SK-N-SH treated with all-trans-retinoic acid at 6 μM for 48 hours (cell line): ENCODE data around the gene MAN1A1.

Experiments
- ATAC-seq: fragments of 200-7000 bp; cut with Tn5 transposase; 3 replicates; pipeline ENCODE4 v1.9.1; 2020; ENCODE audit warnings: mild to moderate bottlenecking, moderate library complexity
- ARNTL ChIP-seq: fragments of 450-650 bp; formaldehyde crosslinking; IDR thresholded peaks from 2 replicates; pipeline ENCODE4 v1.5.0; 2020; ENCODE audit warnings: low read depth, mild to moderate bottlenecking, moderate library complexity, borderline replicate concordance
- BACH2 ChIP-seq: fragments of 250-450 bp; sonication (Bioruptor Pico); IDR thresholded peaks from 2 replicates; pipeline ENCODE4 v1.9.0; 2021; ENCODE audit warnings: mild to moderate bottlenecking, borderline replicate concordance
- CSDC2 ChIP-seq: fragments of 250-450 bp; sonication (Bioruptor Pico); IDR thresholded peaks from 2 replicates; pipeline ENCODE4 v1.5.0; 2020; ENCODE audit warnings: mild to moderate bottlenecking, moderate library complexity
- GLIS3 ChIP-seq: fragments of 250-450 bp; sonication (Bioruptor Pico); IDR thresholded peaks from 2 replicates; pipeline ENCODE4 v1.5.0; 2020; ENCODE audit warnings: mild to moderate bottlenecking, moderate library complexity
- ISL1 ChIP-seq: fragments of 250-450 bp; sonication (Bioruptor Pico); IDR thresholded peaks from 2 replicates; pipeline ENCODE4 v2.1.2; 2022; ENCODE audit warnings: mild to moderate bottlenecking, moderate library complexity
- OSR1 ChIP-seq: fragments of 250-450 bp; sonication (Bioruptor Pico); IDR thresholded peaks from 2 replicates; pipeline ENCODE4 v1.8.0; 2022; ENCODE audit warnings: moderate library complexity, mild to moderate bottlenecking, inconsistent platforms
- PPARA ChIP-seq: fragments of 250-450 bp; sonication (Bioruptor Pico); IDR thresholded peaks from 2 replicates; pipeline ENCODE4 v1.5.0; 2020; ENCODE audit warnings: mild to moderate bottlenecking, borderline replicate concordance
- RARB ChIP-seq: fragments of 250-450 bp; sonication (Bioruptor Pico); IDR thresholded peaks from 2 replicates; pipeline ENCODE4 v1.8.0; 2021; ENCODE audit warnings: mild to moderate bottlenecking, moderate library complexity
- SNAI2 ChIP-seq: fragments of 250-450 bp; sonication (Bioruptor Pico); IDR thresholded peaks from 2 replicates; pipeline ENCODE4 v1.5.0; 2020; ENCODE audit warnings: mild to moderate bottlenecking, moderate library complexity
- TCF4 ChIP-seq: fragments of 250-450 bp; sonication (Bioruptor Pico); IDR thresholded peaks from 2 replicates; pipeline ENCODE4 v1.8.0; 2021; ENCODE audit warnings: mild to moderate bottlenecking, moderate library complexity, borderline replicate concordance
- TOX ChIP-seq: fragments of 250-450 bp; sonication (Bioruptor Pico); IDR thresholded peaks from 2 replicates; pipeline ENCODE4 v1.8.0; 2021; ENCODE audit warnings: mild to moderate bottlenecking, moderate library complexity, borderline replicate concordance
- ZC3H10 ChIP-seq: fragments of 250-450 bp; sonication (Bioruptor Pico); IDR thresholded peaks from 2 replicates; pipeline ENCODE4 v1.5.1; 2021; ENCODE audit warnings: mild to moderate bottlenecking, moderate library complexity
- ZFP3 ChIP-seq: fragments of 250-450 bp; sonication (Bioruptor Pico); IDR thresholded peaks from 2 replicates; pipeline ENCODE4 v1.5.0; 2020; ENCODE audit warnings: mild to moderate bottlenecking, moderate library complexity
- ZFP30 ChIP-seq: fragments of 450-650 bp; formaldehyde crosslinking; IDR thresholded peaks from 2 replicates; pipeline ENCODE4 v1.5.0; 2022; ENCODE audit warnings: mild to moderate bottlenecking, moderate library complexity
- ZNF565 ChIP-seq: fragments of 450-650 bp; formaldehyde crosslinking; conservative IDR thresholded peaks from 2 replicates; pipeline ENCODE4 v1.5.0; 2020; ENCODE audit warnings: low read depth, mild to moderate bottlenecking, moderate library complexity
- ZNF70 ChIP-seq: fragments of 450-650 bp; formaldehyde crosslinking; IDR thresholded peaks from 2 replicates; pipeline ENCODE4 v1.5.0; 2020; ENCODE audit warnings: mild to moderate bottlenecking, moderate library complexity
- ZNF8 ChIP-seq: fragments of 450-650 bp; formaldehyde crosslinking; IDR thresholded peaks from 2 replicates; pipeline ENCODE4 v1.5.0; 2020; ENCODE audit warnings: mild to moderate bottlenecking, moderate library complexity
- TF ChIP-seq, protein P1 (sequence below): fragments of 250-450 bp; sonication (Bioruptor Pico); IDR thresholded peaks from 2 replicates; pipeline ENCODE4 v1.5.1; 2020; ENCODE audit warnings: low read depth, mild to moderate bottlenecking, moderate library complexity
- TF ChIP-seq, protein P2 (sequence below): fragments of 250-450 bp; sonication (Bioruptor Pico); IDR thresholded peaks from 2 replicates; pipeline ENCODE4 v1.5.1; 2021; ENCODE audit warnings: mild to moderate bottlenecking, moderate library complexity
- TF ChIP-seq, protein P3 (sequence below): fragments of 250-450 bp; sonication (Bioruptor Pico); IDR thresholded peaks from 2 replicates; pipeline ENCODE4 v1.5.0; 2020; ENCODE audit warnings: mild to moderate bottlenecking, moderate library complexity
- TF ChIP-seq, protein P4 (sequence below): fragments of 250-450 bp; sonication (Bioruptor Pico); IDR thresholded peaks from 2 replicates; pipeline ENCODE4 v1.8.0; 2021; ENCODE audit warnings: low read depth, mild to moderate bottlenecking, moderate library complexity, borderline replicate concordance
- TF ChIP-seq, protein P5 (sequence below): fragments of 250-450 bp; sonication (Bioruptor Pico); IDR thresholded peaks from 2 replicates; pipeline ENCODE4 v1.8.0; 2020; ENCODE audit warnings: mild to moderate bottlenecking, moderate library complexity, borderline replicate concordance

Gene MAN1A1

DNA sequence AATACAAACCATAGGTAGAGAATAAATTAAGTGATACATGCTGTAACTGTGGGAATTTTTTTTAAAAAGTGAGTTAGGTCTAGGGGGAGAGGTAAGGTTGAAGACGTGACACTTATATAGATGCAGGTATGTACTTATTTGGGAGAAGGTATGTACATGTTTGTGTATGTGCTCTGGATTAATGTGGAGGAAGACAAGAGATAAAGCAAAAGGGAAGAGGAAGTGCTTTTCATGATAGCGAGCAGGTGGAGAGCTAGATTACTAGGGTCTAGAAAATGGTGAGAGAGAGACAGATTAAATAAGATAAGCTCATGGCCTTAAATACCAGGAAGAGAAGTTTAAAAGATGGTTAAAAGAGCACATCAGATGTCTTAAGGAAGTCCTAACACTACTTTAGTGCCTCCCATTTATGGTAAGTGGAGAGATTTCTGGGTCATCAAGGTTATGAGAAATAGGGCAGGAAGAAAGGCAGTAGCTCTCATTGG lies 92.5 kb downstream of the MAN1A1 start:
- TF ChIP-seq CSDC2 (no peak), OSR1 (CRISPR knock-in tag) (no peak), SNAI2 (CRISPR knock-in tag) (no peak), TCF4 (no peak), ZFP30 (CRISPR knock-in tag) (no peak), ZC3H10 (CRISPR knock-in tag) (no peak), GLIS3 (CRISPR knock-in tag) (no peak), ZNF565 (CRISPR knock-in tag) (no peak), ZFP3 (no peak), TOX (CRISPR knock-in tag) (no peak), ZNF8 (CRISPR knock-in tag) (no peak), RARB (no peak)
- TF ChIP-seq, protein P1, sequence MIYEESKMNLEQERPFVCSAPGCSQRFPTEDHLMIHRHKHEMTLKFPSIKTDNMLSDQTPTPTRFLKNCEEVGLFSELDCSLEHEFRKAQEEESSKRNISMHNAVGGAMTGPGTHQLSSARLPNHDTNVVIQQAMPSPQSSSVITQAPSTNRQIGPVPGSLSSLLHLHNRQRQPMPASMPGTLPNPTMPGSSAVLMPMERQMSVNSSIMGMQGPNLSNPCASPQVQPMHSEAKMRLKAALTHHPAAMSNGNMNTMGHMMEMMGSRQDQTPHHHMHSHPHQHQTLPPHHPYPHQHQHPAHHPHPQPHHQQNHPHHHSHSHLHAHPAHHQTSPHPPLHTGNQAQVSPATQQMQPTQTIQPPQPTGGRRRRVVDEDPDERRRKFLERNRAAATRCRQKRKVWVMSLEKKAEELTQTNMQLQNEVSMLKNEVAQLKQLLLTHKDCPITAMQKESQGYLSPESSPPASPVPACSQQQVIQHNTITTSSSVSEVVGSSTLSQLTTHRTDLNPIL (CRISPR knock-in tag), result no peak
- TF ChIP-seq, protein P2, sequence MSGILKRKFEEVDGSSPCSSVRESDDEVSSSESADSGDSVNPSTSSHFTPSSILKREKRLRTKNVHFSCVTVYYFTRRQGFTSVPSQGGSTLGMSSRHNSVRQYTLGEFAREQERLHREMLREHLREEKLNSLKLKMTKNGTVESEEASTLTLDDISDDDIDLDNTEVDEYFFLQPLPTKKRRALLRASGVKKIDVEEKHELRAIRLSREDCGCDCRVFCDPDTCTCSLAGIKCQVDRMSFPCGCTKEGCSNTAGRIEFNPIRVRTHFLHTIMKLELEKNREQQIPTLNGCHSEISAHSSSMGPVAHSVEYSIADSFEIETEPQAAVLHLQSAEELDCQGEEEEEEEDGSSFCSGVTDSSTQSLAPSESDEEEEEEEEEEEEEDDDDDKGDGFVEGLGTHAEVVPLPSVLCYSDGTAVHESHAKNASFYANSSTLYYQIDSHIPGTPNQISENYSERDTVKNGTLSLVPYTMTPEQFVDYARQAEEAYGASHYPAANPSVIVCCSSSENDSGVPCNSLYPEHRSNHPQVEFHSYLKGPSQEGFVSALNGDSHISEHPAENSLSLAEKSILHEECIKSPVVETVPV (CRISPR knock-in tag), result no peak
- TF ChIP-seq, protein P3, sequence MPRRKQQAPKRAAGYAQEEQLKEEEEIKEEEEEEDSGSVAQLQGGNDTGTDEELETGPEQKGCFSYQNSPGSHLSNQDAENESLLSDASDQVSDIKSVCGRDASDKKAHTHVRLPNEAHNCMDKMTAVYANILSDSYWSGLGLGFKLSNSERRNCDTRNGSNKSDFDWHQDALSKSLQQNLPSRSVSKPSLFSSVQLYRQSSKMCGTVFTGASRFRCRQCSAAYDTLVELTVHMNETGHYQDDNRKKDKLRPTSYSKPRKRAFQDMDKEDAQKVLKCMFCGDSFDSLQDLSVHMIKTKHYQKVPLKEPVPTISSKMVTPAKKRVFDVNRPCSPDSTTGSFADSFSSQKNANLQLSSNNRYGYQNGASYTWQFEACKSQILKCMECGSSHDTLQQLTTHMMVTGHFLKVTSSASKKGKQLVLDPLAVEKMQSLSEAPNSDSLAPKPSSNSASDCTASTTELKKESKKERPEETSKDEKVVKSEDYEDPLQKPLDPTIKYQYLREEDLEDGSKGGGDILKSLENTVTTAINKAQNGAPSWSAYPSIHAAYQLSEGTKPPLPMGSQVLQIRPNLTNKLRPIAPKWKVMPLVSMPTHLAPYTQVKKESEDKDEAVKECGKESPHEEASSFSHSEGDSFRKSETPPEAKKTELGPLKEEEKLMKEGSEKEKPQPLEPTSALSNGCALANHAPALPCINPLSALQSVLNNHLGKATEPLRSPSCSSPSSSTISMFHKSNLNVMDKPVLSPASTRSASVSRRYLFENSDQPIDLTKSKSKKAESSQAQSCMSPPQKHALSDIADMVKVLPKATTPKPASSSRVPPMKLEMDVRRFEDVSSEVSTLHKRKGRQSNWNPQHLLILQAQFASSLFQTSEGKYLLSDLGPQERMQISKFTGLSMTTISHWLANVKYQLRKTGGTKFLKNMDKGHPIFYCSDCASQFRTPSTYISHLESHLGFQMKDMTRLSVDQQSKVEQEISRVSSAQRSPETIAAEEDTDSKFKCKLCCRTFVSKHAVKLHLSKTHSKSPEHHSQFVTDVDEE, result no peak
- TF ChIP-seq, protein P4, sequence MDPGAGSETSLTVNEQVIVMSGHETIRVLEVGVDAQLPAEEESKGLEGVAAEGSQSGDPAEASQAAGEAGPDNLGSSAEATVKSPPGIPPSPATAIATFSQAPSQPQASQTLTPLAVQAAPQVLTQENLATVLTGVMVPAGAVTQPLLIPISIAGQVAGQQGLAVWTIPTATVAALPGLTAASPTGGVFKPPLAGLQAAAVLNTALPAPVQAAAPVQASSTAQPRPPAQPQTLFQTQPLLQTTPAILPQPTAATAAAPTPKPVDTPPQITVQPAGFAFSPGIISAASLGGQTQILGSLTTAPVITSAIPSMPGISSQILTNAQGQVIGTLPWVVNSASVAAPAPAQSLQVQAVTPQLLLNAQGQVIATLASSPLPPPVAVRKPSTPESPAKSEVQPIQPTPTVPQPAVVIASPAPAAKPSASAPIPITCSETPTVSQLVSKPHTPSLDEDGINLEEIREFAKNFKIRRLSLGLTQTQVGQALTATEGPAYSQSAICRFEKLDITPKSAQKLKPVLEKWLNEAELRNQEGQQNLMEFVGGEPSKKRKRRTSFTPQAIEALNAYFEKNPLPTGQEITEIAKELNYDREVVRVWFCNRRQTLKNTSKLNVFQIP (CRISPR knock-in tag), result no peak
- TF ChIP-seq, protein P5, sequence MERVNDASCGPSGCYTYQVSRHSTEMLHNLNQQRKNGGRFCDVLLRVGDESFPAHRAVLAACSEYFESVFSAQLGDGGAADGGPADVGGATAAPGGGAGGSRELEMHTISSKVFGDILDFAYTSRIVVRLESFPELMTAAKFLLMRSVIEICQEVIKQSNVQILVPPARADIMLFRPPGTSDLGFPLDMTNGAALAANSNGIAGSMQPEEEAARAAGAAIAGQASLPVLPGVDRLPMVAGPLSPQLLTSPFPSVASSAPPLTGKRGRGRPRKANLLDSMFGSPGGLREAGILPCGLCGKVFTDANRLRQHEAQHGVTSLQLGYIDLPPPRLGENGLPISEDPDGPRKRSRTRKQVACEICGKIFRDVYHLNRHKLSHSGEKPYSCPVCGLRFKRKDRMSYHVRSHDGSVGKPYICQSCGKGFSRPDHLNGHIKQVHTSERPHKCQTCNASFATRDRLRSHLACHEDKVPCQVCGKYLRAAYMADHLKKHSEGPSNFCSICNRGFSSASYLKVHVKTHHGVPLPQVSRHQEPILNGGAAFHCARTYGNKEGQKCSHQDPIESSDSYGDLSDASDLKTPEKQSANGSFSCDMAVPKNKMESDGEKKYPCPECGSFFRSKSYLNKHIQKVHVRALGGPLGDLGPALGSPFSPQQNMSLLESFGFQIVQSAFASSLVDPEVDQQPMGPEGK (CRISPR knock-in tag), result no peak
- no peak for ATAC-seq

DNA sequence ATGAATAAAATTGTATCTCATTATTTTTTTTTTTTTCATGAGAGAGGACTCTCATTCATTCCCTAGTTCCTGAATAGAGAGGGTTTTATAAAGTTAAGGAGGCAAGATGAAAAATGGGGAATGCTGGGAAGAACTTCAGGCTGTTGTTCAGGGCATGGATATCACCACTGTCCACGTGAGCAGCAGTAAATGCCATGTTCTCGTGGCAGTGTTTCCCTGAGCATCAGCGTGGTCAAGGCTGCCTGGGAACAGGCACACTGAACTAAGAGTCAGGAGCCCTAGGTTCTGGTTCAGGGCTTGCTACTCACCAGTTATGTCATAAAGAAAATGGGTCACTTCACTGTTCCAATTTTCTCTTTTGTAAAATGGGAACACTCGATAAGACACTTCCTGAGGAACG lies 93.2 kb downstream of the MAN1A1 start:
- ATAC-seq, result no peak
- TF ChIP-seq ZFP3, result no peak
- no peak for TF ChIP-seq CSDC2
- no peak for TF ChIP-seq ZFP30 (CRISPR knock-in tag)
- TF ChIP-seq ZNF565 (CRISPR knock-in tag), result no peak
- TF ChIP-seq SNAI2 (CRISPR knock-in tag), result no peak
- no peak for TF ChIP-seq TCF4
- TF ChIP-seq, protein P4 (CRISPR knock-in tag), result no peak
- TF ChIP-seq ARNTL (CRISPR knock-in tag), result no peak
- no peak for TF ChIP-seq ISL1 (CRISPR knock-in tag)
- TF ChIP-seq ZNF8 (CRISPR knock-in tag), result no peak
- TF ChIP-seq, protein P2 (CRISPR knock-in tag), result no peak
- TF ChIP-seq ZNF70, result no peak
- TF ChIP-seq OSR1 (CRISPR knock-in tag), result no peak
- no peak for TF ChIP-seq PPARA (CRISPR knock-in tag)
- TF ChIP-seq BACH2, result no peak
- TF ChIP-seq, protein P5 (CRISPR knock-in tag), result no peak
- no peak for TF ChIP-seq ZC3H10 (CRISPR knock-in tag)
- no peak for TF ChIP-seq RARB
- TF ChIP-seq, all 23 proteins: peak for 0
